Duodenal mucosa (tissue), 2 donors: ENCODE results near the gene MYL7.

Source experiments
- H3K27ac ChIP-seq: one replicate; pipeline ENCODE4 v1.7.0; 2013; ENCODE audit warnings: low read depth, low read length
- H3K27me3 ChIP-seq, 2 donors: one replicate each; pipeline ENCODE4 v1.7.0; 2013; ENCODE audit warnings: low read length in 2 of 2, control low read depth in 1 of 2; ENCODE audit not compliant: insufficient read depth in 2 of 2, control insufficient read depth in 1 of 2
- H3K36me3 ChIP-seq, 2 donors: one replicate each; pipeline ENCODE4 v1.7.0; 2013; ENCODE audit warnings: low read length in 2 of 2, control low read depth in 1 of 2; ENCODE audit not compliant: insufficient read depth in 2 of 2, control insufficient read depth in 1 of 2
- H3K4me1 ChIP-seq, 2 donors: one replicate each; pipeline ENCODE4 v1.7.0; 2013; ENCODE audit warnings: low read length in 2 of 2, control low read depth in 1 of 2; ENCODE audit not compliant: insufficient read depth in 2 of 2, control insufficient read depth in 1 of 2
- H3K4me3 ChIP-seq, 2 donors: one replicate each; pipeline ENCODE4 v1.7.0; 2013; ENCODE audit warnings: low read length in 2 of 2, low read depth in 1 of 2
- H3K9ac ChIP-seq, 2 donors: one replicate each; pipeline ENCODE4 v1.7.0; 2013; ENCODE audit warnings: low read length in 2 of 2, low read depth in 1 of 2
- H3K9me3 ChIP-seq, 2 donors: one replicate each; pipeline ENCODE4 v1.7.0; 2013; ENCODE audit warnings: low read length in 2 of 2, control low read depth in 1 of 2; ENCODE audit not compliant: control insufficient read depth in 1 of 2

Gene MYL7

DNA sequence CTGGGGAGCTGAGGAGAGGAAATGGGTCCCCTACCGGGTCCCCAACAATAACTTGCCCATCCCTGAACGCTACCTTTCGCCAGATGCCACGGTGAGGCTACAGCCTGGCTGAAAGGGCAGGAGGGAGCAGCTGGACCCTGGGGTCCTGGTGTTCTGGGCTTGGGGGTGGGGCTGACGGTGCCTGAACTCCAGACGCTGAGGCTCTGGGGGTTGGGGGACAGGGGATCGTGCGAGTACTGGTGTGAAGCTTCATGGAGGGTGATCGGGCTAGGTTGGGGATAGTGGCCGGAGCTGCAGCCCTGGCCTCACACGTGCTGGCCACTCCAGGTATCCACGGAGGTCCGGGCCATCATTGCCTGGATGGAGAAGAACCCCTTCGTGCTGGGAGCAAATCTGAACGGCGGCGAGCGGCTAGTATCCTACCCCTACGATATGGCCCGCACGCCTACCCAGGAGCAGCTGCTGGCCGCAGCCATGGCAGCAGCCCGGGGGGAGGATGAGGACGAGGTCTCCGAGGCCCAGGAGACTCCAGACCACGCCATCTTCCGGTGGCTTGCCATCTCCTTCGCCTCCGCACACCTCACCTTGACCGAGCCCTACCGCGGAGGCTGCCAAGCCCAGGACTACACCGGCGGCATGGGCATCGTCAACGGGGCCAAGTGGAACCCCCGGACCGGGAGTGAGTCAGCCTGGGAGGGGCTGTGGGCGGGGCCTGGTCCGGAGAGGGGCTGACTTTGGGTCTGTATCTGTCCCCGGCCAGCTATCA is 28.7 kb downstream of the MYL7 start:
- Histone ChIP-seq H3K9me3 (no peaks in the 10 kb centered on the region), H3K4me1 (no peaks in the 10 kb centered on the region), H3K36me3 (peaks cover 8 to 25% of the 10 kb centered on the region in 2 donors), H3K27me3 (no peaks in the 10 kb centered on the region), H3K4me3 (peak overlapping the region in 1 of 2 donors; percentile 24), H3K27ac (no peak overlapping the region), H3K9ac (no peak overlapping the region)

DNA sequence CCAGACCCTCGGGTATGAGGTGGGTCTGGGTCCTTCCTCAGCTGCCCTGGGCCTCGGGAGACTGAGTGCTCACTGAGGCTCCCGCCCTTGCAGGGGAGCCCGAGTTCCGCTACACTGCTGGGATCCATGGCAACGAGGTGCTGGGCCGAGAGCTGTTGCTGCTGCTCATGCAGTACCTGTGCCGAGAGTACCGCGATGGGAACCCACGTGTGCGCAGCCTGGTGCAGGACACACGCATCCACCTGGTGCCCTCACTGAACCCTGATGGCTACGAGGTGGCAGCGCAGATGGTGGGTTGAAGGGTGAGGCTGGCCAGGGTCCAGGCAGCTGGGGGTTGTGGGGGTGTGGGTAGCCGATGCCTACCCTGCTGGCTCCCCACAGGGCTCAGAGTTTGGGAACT is 29.4 kb downstream of the MYL7 start:
- Histone ChIP-seq H3K27me3 (no peaks in the 10 kb centered on the region), H3K36me3 (peaks cover 8 to 19% of the 10 kb centered on the region in 2 donors), H3K9me3 (no peaks in the 10 kb centered on the region), H3K27ac (no peak overlapping the region), H3K9ac (no peak overlapping the region), H3K4me1 (no peaks in the 10 kb centered on the region), H3K4me3 (no peak overlapping the region)

DNA sequence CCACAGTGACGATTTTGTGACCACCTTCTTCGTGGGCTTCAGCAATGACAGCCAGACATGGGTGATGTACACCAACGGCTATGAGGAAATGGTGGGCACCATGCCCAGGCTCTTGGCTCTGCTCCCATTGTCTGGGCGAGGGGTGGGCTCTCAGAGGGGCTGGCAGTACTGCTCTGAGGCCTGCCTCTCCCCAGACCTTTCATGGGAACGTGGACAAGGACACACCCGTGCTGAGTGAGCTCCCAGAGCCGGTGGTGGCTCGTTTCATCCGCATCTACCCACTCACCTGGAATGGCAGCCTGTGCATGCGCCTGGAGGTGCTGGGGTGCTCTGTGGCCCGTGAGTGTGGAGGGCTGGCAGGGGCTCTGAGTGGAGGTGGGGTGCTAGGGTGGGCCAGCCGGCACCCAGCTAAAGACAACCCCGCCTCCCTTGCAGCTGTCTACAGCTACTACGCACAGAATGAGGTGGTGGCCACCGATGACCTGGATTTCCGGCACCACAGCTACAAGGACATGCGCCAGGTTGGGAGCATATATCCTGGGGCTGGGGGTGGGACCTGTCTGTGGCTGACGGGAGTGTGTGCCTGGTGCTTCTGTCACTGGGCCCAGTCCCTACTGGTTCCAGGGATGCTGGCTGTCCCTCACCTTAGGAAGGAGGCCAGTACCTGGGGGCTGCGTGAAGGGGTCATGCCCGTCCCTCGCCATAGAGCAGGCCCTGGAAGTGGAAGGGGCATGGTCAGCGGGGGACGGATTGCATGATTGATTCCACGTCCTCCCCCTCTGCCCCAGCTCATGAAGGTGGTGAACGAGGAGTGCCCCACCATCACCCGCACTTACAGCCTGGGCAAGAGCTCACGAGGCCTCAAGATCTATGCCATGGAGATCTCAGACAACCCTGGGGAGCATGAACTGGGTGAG is 30.2 kb downstream of the MYL7 start:
- Histone ChIP-seq H3K9me3 (no peaks in the 10 kb centered on the region), H3K27ac (no peak overlapping the region), H3K4me1 (no peaks in the 10 kb centered on the region), H3K36me3 (peaks cover 8 to 15% of the 10 kb centered on the region in 2 donors), H3K27me3 (no peaks in the 10 kb centered on the region), H3K9ac (no peak overlapping the region), H3K4me3 (no peak overlapping the region)

DNA sequence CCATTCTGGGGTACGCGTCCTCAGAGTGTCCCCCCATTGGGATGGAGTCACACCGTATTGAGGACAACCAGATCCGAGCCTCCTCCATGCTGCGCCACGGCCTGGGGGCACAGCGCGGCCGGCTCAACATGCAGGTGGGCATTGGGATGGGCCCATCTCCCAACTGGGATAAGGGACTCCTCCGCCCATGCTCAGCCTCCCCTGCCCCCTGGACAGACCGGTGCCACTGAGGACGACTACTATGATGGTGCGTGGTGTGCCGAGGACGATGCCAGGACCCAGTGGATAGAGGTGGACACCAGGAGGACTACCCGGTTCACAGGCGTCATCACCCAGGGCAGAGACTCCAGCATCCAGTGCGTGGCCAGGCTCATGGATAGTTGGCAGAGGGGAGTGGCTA is 31.1 kb downstream of the MYL7 start:
- H3K4me3 ChIP-seq: no peak overlapping the region
- no peak overlapping the region for H3K9ac ChIP-seq
- H3K27me3 ChIP-seq: peaks cover 3 to 6% of the 10 kb centered on the region in 2 donors
- peaks cover 4 to 7% of the 10 kb centered on the region in 2 donors for H3K36me3 ChIP-seq
- no peak overlapping the region for H3K27ac ChIP-seq
- H3K4me1 ChIP-seq: peaks cover 0 to 6% of the 10 kb centered on the region in 2 donors
- no peaks in the 10 kb centered on the region for H3K9me3 ChIP-seq

DNA sequence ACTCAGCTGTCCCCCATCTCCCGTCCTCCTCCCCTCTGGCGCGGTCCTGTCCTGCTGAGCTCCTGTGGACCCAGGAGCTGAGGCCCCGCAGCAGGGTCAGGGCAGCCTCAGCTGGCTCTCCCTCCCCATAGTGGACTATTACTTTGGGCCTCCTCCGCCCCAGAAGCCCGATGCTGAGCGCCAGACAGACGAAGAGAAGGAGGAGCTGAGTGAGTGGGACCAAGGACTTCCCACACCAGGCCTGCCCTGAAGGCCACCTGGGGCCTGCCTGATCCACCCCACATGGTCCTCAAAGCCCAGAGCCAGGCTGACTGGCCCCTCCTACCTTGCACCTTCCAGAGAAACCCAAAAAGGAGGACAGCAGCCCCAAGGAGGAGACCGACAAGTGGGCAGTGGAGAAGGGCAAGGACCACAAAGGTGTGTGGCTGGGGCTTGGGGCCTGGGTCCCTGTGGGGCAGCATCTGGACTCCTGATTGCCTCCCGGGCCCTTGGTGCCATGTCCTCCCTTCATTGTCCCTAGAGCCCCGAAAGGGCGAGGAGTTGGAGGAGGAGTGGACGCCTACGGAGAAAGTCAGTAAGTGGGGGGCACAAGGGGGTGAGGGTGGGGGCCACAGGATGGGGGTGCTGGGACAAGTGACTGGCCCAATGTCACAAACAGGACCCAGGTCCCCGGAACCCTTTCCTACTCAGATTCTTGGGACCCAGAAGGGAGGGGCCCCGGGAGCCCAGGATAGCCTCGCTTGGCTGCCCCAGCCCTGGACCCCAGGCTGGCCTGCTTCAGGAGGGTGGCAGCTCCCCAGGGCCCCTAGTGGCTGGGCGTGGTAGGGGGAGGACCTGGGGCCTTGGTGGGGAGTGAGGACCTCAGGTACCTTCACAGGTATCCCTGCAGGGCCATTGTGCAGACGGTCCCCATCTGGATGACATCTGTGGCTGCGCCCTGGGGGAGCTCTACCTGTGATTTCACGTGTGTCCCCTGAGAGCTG is 32.1 kb downstream of the MYL7 start:
- Histone ChIP-seq H3K4me3 (no peak overlapping the region), H3K9me3 (no peaks in the 10 kb centered on the region), H3K36me3 (peaks cover 0 to 3% of the 10 kb centered on the region in 2 donors), H3K27me3 (peaks cover 5 to 11% of the 10 kb centered on the region in 2 donors), H3K27ac (no peak overlapping the region), H3K4me1 (peaks cover 0 to 6% of the 10 kb centered on the region in 2 donors), H3K9ac (no peak overlapping the region)

DNA sequence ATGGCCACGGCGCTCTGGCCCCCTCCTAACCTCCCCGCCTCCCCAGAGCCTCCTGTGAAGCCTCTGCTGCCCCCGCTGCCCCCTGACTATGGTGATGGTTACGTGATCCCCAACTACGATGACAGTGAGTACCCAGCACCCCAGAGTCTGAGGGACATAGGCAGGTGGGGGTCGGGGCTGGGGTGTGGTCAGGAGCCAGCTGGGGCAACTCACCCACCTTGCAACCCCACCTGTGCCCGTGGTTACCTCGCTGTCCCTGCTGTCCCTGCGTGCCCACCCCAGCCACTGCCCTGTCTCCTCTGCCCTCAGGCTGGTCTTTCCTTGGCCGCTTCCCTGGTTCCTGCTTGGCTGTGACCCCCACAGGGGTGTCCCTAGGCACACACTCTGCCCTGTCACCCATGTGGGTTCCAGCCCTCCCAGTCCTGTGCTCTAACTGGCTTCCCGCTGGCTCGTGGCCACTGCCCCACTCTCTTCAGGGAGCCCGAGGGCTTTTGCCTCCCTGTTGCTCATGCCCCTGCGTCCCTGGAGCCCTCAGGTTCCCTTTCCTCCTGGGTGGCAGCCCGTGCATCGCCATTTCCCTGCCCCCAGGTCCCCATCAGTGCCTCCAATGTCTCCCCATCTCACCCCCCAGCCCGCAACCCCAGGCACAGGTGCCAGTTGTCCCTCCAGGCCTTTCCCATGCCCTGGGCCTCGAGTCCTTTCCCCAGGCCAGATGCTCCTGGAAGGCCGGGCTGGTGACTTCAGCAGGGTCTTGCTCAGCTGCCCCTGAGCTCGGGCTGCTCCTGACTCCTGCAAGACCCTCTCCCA is 33.0 kb downstream of the MYL7 start:
- Histone ChIP-seq H3K4me1 (peaks cover 0 to 6% of the 10 kb centered on the region in 2 donors), H3K4me3 (no peak overlapping the region), H3K27me3 (peaks cover 12 to 18% of the 10 kb centered on the region in 2 donors), H3K9ac (no peak overlapping the region), H3K9me3 (no peaks in the 10 kb centered on the region), H3K27ac (no peak overlapping the region), H3K36me3 (no peaks in the 10 kb centered on the region)

DNA sequence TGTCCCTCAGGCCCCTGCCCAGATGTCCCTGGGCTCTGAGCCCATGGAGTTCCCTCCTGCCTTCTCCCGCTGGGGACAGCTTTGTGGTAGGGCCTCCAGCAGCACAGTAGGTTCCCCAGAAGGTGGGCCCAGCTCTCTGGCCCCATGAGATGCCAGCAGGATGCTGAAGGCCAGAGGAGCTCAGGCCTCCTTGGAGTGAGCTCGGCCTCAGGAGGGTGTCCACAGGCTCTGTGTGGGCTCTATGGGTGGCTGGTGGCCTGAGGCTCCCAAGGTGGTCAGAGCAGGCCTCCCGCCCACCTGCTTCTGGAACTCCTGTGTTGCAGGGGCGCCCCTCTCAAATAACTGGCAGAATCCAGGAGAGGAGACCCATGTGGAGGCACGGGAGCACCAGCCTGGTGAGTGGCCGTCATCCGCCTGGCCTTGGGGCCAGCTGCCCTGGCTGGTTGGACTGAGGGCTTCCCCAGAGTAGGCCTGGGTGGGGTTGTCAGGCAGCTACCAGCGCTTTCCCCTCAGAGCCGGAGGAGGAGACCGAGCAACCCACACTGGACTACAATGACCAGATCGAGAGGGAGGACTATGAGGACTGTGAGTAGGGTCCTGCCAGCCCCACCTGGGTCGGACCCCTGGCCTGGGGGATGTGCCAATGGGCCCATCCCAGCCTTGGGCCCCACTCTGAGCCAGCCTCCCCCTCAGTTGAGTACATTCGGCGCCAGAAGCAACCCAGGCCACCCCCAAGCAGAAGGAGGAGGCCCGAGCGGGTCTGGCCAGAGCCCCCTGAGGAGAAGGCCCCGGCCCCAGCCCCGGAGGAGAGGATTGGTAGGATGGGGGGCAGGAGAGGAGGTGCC is 33.8 kb downstream of the MYL7 start:
- H3K4me1 ChIP-seq: peaks cover 0 to 6% of the 10 kb centered on the region in 2 donors
- H3K27me3 ChIP-seq: peaks cover 13 to 20% of the 10 kb centered on the region in 2 donors
- no peak overlapping the region for H3K27ac ChIP-seq
- no peak overlapping the region for H3K4me3 ChIP-seq
- no peaks in the 10 kb centered on the region for H3K36me3 ChIP-seq
- no peak overlapping the region for H3K9ac ChIP-seq
- H3K9me3 ChIP-seq: no peaks in the 10 kb centered on the region

DNA sequence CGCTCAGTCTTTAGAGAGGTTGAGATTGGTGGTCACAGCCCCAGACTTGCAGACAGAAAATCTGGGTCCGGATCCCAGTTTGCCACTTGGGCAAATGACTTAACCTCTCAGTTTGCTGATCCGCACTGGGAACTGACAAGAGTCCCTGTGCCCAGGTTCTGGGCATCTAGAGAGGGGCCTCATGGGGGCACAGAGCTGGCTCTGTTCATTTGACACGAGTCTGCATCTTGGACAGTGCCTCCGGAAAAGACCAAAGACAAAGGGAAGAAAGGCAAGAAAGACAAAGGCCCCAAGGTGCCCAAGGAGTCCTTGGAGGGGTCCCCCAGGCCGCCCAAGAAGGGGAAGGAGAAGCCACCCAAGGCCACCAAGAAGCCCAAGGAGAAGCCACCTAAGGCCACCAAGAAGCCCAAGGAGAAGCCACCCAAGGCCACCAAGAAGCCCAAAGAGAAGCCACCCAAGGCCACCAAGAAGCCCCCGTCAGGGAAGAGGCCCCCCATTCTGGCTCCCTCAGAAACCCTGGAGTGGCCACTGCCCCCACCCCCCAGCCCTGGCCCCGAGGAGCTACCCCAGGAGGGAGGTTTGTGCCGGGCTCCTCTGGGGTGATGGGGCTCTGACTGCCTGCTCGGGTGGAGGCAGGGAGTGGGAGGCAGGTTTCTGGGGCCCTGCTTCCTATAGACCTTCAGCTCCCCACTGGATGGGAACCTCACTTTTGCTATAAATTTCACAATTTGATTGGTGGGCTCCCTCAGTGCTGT is 34.6 kb downstream of the MYL7 start:
- H3K9ac ChIP-seq: no peak overlapping the region
- H3K4me3 ChIP-seq: no peak overlapping the region
- no peaks in the 10 kb centered on the region for H3K9me3 ChIP-seq
- H3K27ac ChIP-seq: no peak overlapping the region
- H3K36me3 ChIP-seq: no peaks in the 10 kb centered on the region
- H3K4me1 ChIP-seq: peaks cover 0 to 6% of the 10 kb centered on the region in 2 donors
- H3K27me3 ChIP-seq: peaks cover 13 to 20% of the 10 kb centered on the region in 2 donors
